ENCODE data around the gene TRA2B. TPM values are rescaled to one million over a fixed set of nuclear protein-coding genes. Genes with fewer than 3 reads are reported as not detected.

TRA2B gene
- total and polyA plus RNA-seq, 3 donors from 2014 or later: 136 to 199 (median 177) TPM

- no peak for DNase-seq
- WGBS, 2 donors: 3% methylated on average over 8 of the region's 8 CpGs
- no peaks in the 10 kb centered on the region for H3K9me3 ChIP-seq
- H3K27ac ChIP-seq: peak overlapping the region; percentile 47 to 100
- intact Hi-C loops (cut with DNase I; ENCODE audit: low total_unique reads): no loop called here
- H3K36me3 ChIP-seq (ENCODE audit: low read depth, missing control alignments): no peaks in the 10 kb centered on the region
- no peaks in the 10 kb centered on the region for H3K27me3 ChIP-seq
- peaks cover 40% of the 10 kb centered on the region for H3K4me1 ChIP-seq
- H3K4me3 ChIP-seq: peak overlapping the region; percentile 1 to 99
- TF ChIP-seq POLR2A (IDR thresholded peaks at IDR 0.05) (no peak), CTCF (IDR thresholded peaks at IDR 0.05) (no peak)
Measured at GRCh38 chr3:185934767-185935464, 2.9 kb downstream of the TRA2B start.

GRCh38 chr3:185934174-185934557 lies 3.6 kb downstream of the TRA2B start:
- TF ChIP-seq CTCF (IDR thresholded peaks at IDR 0.05) (no peak), POLR2A (IDR thresholded peaks at IDR 0.05) (no peak)
- DNase-seq: no peak
- intact Hi-C loops (cut with DNase I; ENCODE audit: low total_unique reads): no loop called here
- Histone ChIP-seq H3K9me3 (no peaks in the 10 kb centered on the region), H3K27ac (peak overlapping the region in 1 of 2 donors; percentile 100), H3K4me1 (peaks cover 48% of the 10 kb centered on the region), H3K27me3 (no peaks in the 10 kb centered on the region), H3K4me3 (no peak overlapping the region), H3K36me3 (ENCODE audit: low read depth, missing control alignments) (no peaks in the 10 kb centered on the region)
- 1% methylated on average over 6 of the region's 6 CpGs for WGBS, 2 donors

- no peak for TF ChIP-seq POLR2A (IDR thresholded peaks at IDR 0.05)
- TF ChIP-seq CTCF (IDR thresholded peaks at IDR 0.05): no peak
- Histone ChIP-seq H3K9me3 (no peaks in the 10 kb centered on the region), H3K4me3 (no peak overlapping the region), H3K4me1 (peaks cover 54% of the 10 kb centered on the region), H3K27me3 (no peaks in the 10 kb centered on the region), H3K36me3 (ENCODE audit: low read depth, missing control alignments) (no peaks in the 10 kb centered on the region), H3K27ac (peak overlapping the region in 1 of 2 donors; percentile 100)
- intact Hi-C loops (cut with DNase I; ENCODE audit: low total_unique reads): no loop called here
- DNase-seq: no peak
Measured at GRCh38 chr3:185933374-185934173, 4.2 kb downstream of the TRA2B start.

- no peaks in the 10 kb centered on the region for H3K9me3 ChIP-seq
- H3K27me3 ChIP-seq: no peaks in the 10 kb centered on the region
- 16 to 22% methylated on average over 8 of the region's 8 CpGs for WGBS, 2 donors
- no peak overlapping the region for H3K4me3 ChIP-seq
- no peak for DNase-seq
- TF ChIP-seq CTCF (IDR thresholded peaks at IDR 0.05) (no peak), POLR2A (IDR thresholded peaks at IDR 0.05) (no peak)
- intact Hi-C loops (cut with DNase I; ENCODE audit: low total_unique reads): no loop called here
- no peaks in the 10 kb centered on the region for H3K36me3 ChIP-seq (ENCODE audit: low read depth, missing control alignments)
- H3K27ac ChIP-seq: peak overlapping the region in 1 of 2 donors; percentile 37
- peaks cover 70% of the 10 kb centered on the region for H3K4me1 ChIP-seq
Measured at GRCh38 chr3:185931777-185932612, 5.8 kb downstream of the TRA2B start.

Measured in testis (tissue), 3 donors.